ENCODE results near the gene SNX8. TPM values are rescaled to one million over a fixed set of nuclear protein-coding genes. Genes with fewer than 3 reads are reported as not detected.
"Not testable (repeated sequence)": the region's sequence is repeated elsewhere in the genome, so short reads cannot be mapped to it uniquely, and the experiment has no call there.

Gene SNX8
- total RNA-seq, 1 donor from 2014 or later, result 7.8 TPM

- DNase-seq (ENCODE audit: low read depth in 2 of 2), result no peak
Observed at GRCh38 chr7:2290877-2291276, 23.4 kb downstream of the SNX8 start.

GRCh38 chr7:2289621-2290020 lies 24.6 kb downstream of the SNX8 start:
- DNase-seq (ENCODE audit: low read depth in 2 of 2), result no peak

GRCh38 chr7:2289111-2289586 lies 25.1 kb downstream of the SNX8 start:
- no peak for DNase-seq (ENCODE audit: low read depth in 2 of 2)

GRCh38 chr7:2288503-2288902 lies 25.7 kb downstream of the SNX8 start:
- no peak for DNase-seq (ENCODE audit: low read depth in 2 of 2)

- DNase-seq (ENCODE audit: low read depth in 2 of 2), result no peak
Observed at GRCh38 chr7:2287745-2288144, 26.5 kb downstream of the SNX8 start.

GRCh38 chr7:2283074-2283473 lies 31.2 kb downstream of the SNX8 start:
- DNase-seq (ENCODE audit: low read depth in 2 of 2), result no peak

- no peak for DNase-seq (ENCODE audit: low read depth in 2 of 2)
Observed at GRCh38 chr7:2282185-2282751, 32.0 kb downstream of the SNX8 start.

GRCh38 chr7:2281541-2281940 lies 32.7 kb downstream of the SNX8 start:
- DNase-seq (ENCODE audit: low read depth in 2 of 2), result peak in 1 of 2 donors; percentile 60

GRCh38 chr7:2280424-2280823 lies 33.8 kb downstream of the SNX8 start:
- DNase-seq (ENCODE audit: low read depth in 2 of 2), result no peak

GRCh38 chr7:2279896-2280295 lies 34.3 kb downstream of the SNX8 start:
- DNase-seq (ENCODE audit: low read depth in 2 of 2), result no peak

- no peak for DNase-seq (ENCODE audit: low read depth in 2 of 2)
Observed at GRCh38 chr7:2278026-2278425, 36.2 kb downstream of the SNX8 start.

GRCh38 chr7:2276107-2276506 lies 38.1 kb downstream of the SNX8 start:
- DNase-seq (ENCODE audit: low read depth in 2 of 2), result no peak

GRCh38 chr7:2275101-2275500 lies 39.1 kb downstream of the SNX8 start:
- no peak for DNase-seq (ENCODE audit: low read depth in 2 of 2)

GRCh38 chr7:2274666-2275065 lies 39.6 kb downstream of the SNX8 start:
- no peak for DNase-seq (ENCODE audit: low read depth in 2 of 2)

- no peak for DNase-seq (ENCODE audit: low read depth in 2 of 2)
Observed at GRCh38 chr7:2273866-2274265, 40.4 kb downstream of the SNX8 start.

- no peak for DNase-seq (ENCODE audit: low read depth in 2 of 2)
Observed at GRCh38 chr7:2272031-2272430, 42.2 kb downstream of the SNX8 start.

GRCh38 chr7:2271273-2272026 lies 42.8 kb downstream of the SNX8 start:
- no peak for DNase-seq (ENCODE audit: low read depth in 2 of 2)

GRCh38 chr7:2270495-2270894 lies 43.7 kb downstream of the SNX8 start:
- no peak for DNase-seq (ENCODE audit: low read depth in 2 of 2)

- DNase-seq (ENCODE audit: low read depth in 2 of 2), result no peak
Observed at GRCh38 chr7:2269991-2270460, 44.2 kb downstream of the SNX8 start.

GRCh38 chr7:2269089-2269990 lies 44.9 kb downstream of the SNX8 start:
- not testable (repeated sequence) for DNase-seq (ENCODE audit: low read depth in 2 of 2)

GRCh38 chr7:2266911-2267310 lies 47.3 kb downstream of the SNX8 start:
- peak in 1 of 2 donors; percentile 65 for DNase-seq (ENCODE audit: low read depth in 2 of 2)

GRCh38 chr7:2264158-2264557 lies 50.1 kb downstream of the SNX8 start:
- DNase-seq (ENCODE audit: low read depth in 2 of 2), result no peak

All from dermis microvascular lymphatic vessel endothelial cell (primary cell).